Ascending aorta (tissue), 2 donors: Measurements from ENCODE around the gene ATG9B. TPM values are rescaled to one million over a fixed set of nuclear protein-coding genes. Genes with fewer than 3 reads are reported as not detected.
"Not testable (repeated sequence)": the region's sequence is repeated elsewhere in the genome, so short reads cannot be mapped to it uniquely, and the experiment has no call there.

Experiments used
- DNase-seq, 2 donors: peaks; one replicate each; pipeline ENCODE4 v3.0.0-alpha.2; 2019; ENCODE audit warnings: low spot score in 2 of 2
- H3K27ac ChIP-seq, 2 donors: fragments of 200-600 bp; sonication (generic); one replicate each; pipeline ENCODE4 v1.5.1; 2016 to 2017; ENCODE audit warnings: mild to moderate bottlenecking in 1 of 2
- H3K27me3 ChIP-seq: fragments of 200-600 bp; sonication (generic); one replicate; pipeline ENCODE4 v1.5.1; 2017
- H3K36me3 ChIP-seq, 2 donors: fragments of 200-600 bp; sonication (generic); one replicate each; pipeline ENCODE4 v1.5.1; 2016
- H3K4me1 ChIP-seq, 2 donors: fragments of 200-600 bp; sonication (generic); one replicate each; pipeline ENCODE4 v1.5.1; 2016 to 2017; ENCODE audit warnings: mild to moderate bottlenecking in 1 of 2
- H3K4me3 ChIP-seq, 2 donors: fragments of 200-600 bp; sonication (generic); one replicate each; pipeline ENCODE4 v1.5.1; 2016 to 2017; ENCODE audit warnings: mild to moderate bottlenecking in 1 of 2
- H3K9me3 ChIP-seq, 2 donors: fragments of 200-600 bp; sonication (generic); one replicate each; pipeline ENCODE4 v1.5.1; 2016
- intact Hi-C: fragments of 100-400 bp; cut with DNase I; formaldehyde crosslinking; loops from one replicate; pipeline ENCODE4 v1.15.1; 2023
- total RNA-seq: library from RNA; depleted of rRNA; stranded (reverse); fragments of >200 nt; gene quantifications from one replicate; pipeline ENCODE4 v1.1.0, GENCODE V29; 2016
- TF ChIP-seq, protein P1 (sequence below), 3 experiments: fragments of 200-600 bp in 2 of 3; fragments of 450-650 bp in 1 of 3; sonication (generic) in 2 of 3; IDR thresholded peaks; one replicate each; pipeline ENCODE4 v1.5.1; 2016 to 2019; ENCODE audit warnings: antibody characterized with exemption in 3 of 3, mild to moderate bottlenecking in 1 of 3, moderate library complexity in 1 of 3

The ATG9B gene
- total RNA-seq, 1 donor from 2014 or later, result not detected

DNA sequence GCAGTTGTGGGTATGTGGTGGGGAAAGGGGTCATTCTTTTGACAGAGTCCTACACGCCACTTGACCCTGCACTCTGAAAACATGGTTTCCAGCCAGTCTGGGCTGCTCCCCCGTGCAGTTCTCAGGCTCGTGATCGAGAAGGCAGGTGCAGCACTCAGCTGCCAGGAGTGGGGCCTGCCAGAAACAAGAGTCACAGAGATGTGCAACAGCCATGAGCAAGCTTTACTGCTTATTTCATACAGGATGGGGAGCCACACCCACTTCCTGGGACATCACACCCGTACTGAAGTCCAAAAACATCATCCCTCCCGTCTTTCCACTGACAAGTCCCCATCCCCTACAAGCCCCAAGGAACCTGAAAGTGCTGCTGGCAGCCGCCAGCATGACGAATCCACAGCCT is 9.3 kb downstream of the ATG9B start:
- H3K27me3 ChIP-seq, result peaks cover 20% of the 10 kb centered on the region
- H3K27ac ChIP-seq, result no peak overlapping the region
- intact Hi-C loops, result loop anchor here (5.0 kb wide), 2 partner anchors 53 to 97 kb away; no protein-coding TSS in a partner anchor

DNA sequence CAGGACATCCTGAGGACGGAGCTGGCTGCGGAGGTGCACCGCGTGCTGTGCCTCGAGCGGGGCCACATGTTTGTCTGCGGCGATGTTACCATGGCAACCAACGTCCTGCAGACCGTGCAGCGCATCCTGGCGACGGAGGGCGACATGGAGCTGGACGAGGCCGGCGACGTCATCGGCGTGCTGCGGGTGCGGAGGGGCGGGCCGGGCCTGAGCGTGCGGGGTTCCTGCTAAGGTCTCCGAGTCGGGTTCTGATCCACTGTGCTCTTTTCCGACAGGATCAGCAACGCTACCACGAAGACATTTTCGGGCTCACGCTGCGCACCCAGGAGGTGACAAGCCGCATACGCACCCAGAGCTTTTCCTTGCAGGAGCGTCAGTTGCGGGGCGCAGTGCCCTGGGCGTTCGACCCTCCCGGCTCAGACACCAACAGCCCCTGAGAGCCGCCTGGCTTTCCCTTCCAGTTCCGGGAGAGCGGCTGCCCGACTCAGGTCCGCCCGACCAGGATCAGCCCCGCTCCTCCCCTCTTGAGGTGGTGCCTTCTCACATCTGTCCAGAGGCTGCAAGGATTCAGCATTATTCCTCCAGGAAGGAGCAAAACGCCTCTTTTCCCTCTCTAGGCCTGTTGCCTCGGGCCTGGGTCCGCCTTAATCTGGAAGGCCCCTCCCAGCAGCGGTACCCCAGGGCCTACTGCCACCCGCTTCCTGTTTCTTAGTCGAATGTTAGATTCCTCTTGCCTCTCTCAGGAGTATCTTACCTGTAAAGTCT is 10.4 kb downstream of the ATG9B start:
- peaks cover 20% of the 10 kb centered on the region for H3K27me3 ChIP-seq
- DNase-seq, result peak; percentile 40 to 87
- no peaks in the 10 kb centered on the region for H3K36me3 ChIP-seq
- H3K27ac ChIP-seq, result no peak overlapping the region
- H3K4me1 ChIP-seq, result peaks cover 12 to 15% of the 10 kb centered on the region in 2 donors
- H3K9me3 ChIP-seq, result no peaks in the 10 kb centered on the region
- TF ChIP-seq, protein P1, sequence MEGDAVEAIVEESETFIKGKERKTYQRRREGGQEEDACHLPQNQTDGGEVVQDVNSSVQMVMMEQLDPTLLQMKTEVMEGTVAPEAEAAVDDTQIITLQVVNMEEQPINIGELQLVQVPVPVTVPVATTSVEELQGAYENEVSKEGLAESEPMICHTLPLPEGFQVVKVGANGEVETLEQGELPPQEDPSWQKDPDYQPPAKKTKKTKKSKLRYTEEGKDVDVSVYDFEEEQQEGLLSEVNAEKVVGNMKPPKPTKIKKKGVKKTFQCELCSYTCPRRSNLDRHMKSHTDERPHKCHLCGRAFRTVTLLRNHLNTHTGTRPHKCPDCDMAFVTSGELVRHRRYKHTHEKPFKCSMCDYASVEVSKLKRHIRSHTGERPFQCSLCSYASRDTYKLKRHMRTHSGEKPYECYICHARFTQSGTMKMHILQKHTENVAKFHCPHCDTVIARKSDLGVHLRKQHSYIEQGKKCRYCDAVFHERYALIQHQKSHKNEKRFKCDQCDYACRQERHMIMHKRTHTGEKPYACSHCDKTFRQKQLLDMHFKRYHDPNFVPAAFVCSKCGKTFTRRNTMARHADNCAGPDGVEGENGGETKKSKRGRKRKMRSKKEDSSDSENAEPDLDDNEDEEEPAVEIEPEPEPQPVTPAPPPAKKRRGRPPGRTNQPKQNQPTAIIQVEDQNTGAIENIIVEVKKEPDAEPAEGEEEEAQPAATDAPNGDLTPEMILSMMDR (IDR thresholded peaks at IDR 0.05), result no peak
- H3K4me3 ChIP-seq, result peak overlapping the region; percentile 35 to 46
- intact Hi-C loops, result loop anchor here (5.0 kb wide), 1 partner anchor 98 kb away; no protein-coding TSS in a partner anchor

More for the DNA sequence above, 9.3 kb downstream of the ATG9B start:
- Histone ChIP-seq H3K36me3 (no peaks in the 10 kb centered on the region), H3K4me1 (peaks cover 12 to 15% of the 10 kb centered on the region in 2 donors), H3K4me3 (no peak overlapping the region), H3K9me3 (no peaks in the 10 kb centered on the region)
- DNase-seq, result no peak
- TF ChIP-seq, protein P1 (IDR thresholded peaks at IDR 0.05), result no peak

DNA sequence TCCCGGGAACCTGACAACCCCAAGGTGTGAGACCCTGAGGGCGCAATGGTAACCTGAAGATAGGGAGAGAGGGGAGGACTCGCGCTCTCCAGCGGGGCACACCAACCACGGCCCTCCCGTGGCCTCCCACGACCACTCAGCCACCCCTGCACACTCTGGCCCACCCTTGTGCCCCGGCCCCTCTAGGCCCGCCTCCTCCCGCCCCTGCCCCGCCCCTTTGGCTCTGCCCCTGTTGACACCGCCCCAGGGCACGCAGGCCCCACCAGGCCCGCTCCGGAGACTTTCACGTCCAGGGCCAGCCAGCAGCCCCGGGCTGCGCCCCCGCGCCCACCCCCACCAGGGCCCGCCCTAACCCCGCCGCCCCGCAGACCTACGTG is 10.9 kb downstream of the ATG9B start:
- intact Hi-C loops, result loop anchor here (5.0 kb wide), 1 partner anchor 99 kb away; no protein-coding TSS in a partner anchor
- Histone ChIP-seq H3K27ac (no peak overlapping the region), H3K36me3 (no peaks in the 10 kb centered on the region), H3K4me3 (peak overlapping the region; percentile 35 to 46), H3K4me1 (peaks cover 10 to 13% of the 10 kb centered on the region in 2 donors), H3K9me3 (no peaks in the 10 kb centered on the region), H3K27me3 (peaks cover 18% of the 10 kb centered on the region)
- TF ChIP-seq, protein P1 (IDR thresholded peaks at IDR 0.05), result no peak
- DNase-seq, result no peak

DNA sequence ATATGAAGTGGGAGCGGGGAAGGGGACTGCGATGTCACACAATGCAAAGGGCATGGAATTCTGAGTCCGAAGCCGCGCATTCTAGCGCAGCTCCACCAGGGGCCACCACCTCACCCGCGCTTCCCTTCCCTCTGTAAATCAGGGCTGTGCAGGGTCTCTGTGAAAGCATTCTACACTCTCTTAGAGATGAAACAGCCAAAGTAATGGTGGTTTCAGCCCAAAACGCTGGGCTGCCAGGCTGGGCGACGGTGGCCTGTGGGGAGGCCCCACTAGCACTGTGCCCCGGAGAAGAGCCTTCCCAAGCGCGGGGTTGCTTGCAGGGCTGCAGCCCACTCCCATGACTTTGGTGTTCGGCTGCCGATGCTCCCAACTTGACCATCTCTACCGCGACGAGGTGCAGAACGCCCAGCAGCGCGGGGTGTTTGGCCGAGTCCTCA is 11.4 kb downstream of the ATG9B start:
- Histone ChIP-seq H3K27ac (no peak overlapping the region), H3K9me3 (no peaks in the 10 kb centered on the region), H3K36me3 (no peaks in the 10 kb centered on the region), H3K27me3 (peaks cover 14% of the 10 kb centered on the region), H3K4me1 (peaks cover 6 to 11% of the 10 kb centered on the region in 2 donors), H3K4me3 (peak overlapping the region in 1 of 2 donors; percentile 46)
- DNase-seq, result no peak
- TF ChIP-seq, protein P1 (IDR thresholded peaks at IDR 0.05), result peak in 2 of 3 experiments; percentile 23 to 40
- intact Hi-C loops, result loop anchor here (5.0 kb wide), 1 partner anchor 99 kb away; no protein-coding TSS in a partner anchor

DNA sequence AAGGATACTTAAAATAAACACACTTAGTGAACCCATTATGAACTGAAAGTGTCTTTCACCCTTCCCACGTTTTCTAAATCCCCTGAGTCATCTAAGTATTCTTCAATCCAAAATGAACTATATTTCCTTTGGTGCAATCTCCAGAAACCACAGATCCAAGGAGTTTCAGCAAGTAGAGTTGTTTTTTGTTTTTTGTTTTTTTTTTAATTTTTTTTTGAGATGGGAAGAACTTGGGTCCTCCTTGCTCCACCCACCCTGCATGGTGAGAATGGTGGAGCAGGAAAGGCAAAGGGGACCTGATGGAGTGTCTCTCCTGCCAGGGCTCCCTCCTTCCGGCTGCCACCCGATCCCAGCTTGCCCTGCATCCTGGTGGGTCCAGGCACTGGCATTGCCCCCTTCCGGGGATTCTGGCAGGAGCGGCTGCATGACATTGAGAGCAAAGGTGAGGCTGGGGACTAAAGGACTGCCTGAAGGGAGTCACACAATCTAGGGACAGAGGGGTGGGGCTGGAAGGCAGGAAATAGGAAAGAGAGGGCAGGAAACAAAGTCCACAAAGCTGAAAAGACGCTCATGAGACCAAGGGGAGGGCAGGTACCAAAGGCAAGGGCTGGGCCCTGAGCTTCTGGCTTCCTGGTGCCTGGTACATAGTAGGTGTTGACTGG is 12.1 kb downstream of the ATG9B start:
- intact Hi-C loops, result loop anchor here (5.0 kb wide), 1 partner anchor 100 kb away; no protein-coding TSS in a partner anchor

DNA sequence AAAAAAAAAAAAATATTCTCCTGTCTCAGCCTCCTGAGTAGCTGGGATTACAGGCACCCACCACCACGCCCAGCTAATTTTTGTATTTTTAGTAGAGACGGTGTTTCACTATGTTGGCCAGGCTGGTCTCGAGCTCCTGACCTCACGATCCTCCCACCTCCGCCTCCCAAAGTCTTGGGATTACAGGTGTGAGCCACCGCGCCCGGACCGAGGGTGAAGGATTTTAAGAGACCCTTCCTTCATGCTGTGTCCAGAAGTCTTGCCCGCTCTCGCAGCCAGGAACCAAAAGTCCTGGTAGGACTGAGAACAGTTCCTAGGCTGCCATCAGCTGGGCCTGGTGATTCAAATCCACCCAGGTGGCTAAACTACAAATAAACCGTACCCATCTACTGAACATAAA is 12.7 kb downstream of the ATG9B start:
- not testable (repeated sequence) for H3K4me1 ChIP-seq, H3K36me3 ChIP-seq, DNase-seq, H3K4me3 ChIP-seq, H3K27me3 ChIP-seq, H3K9me3 ChIP-seq, H3K27ac ChIP-seq
- intact Hi-C loops, result loop anchor here (5.0 kb wide), 1 partner anchor 101 kb away; no protein-coding TSS in a partner anchor

More for the DNA sequence above, 12.1 kb downstream of the ATG9B start:
- H3K4me3 ChIP-seq, result no peak overlapping the region
- H3K4me1 ChIP-seq, result peaks cover 5 to 9% of the 10 kb centered on the region in 2 donors
- H3K9me3 ChIP-seq, result no peaks in the 10 kb centered on the region
- peaks cover 8% of the 10 kb centered on the region for H3K27me3 ChIP-seq
- no peak overlapping the region for H3K27ac ChIP-seq
- no peaks in the 10 kb centered on the region for H3K36me3 ChIP-seq
- TF ChIP-seq, protein P1 (IDR thresholded peaks at IDR 0.05), result no peak
- no peak for DNase-seq
